Kidney (tissue), 14 donors: ENCODE measurements around the gene PCSK1N. TPM values are rescaled to one million over a fixed set of nuclear protein-coding genes. Genes with fewer than 3 reads are reported as not detected.

Experiments used
- DNase-seq, 5 donors: peaks; one replicate each; pipeline ENCODE4 v3.0.0-alpha.2; 2013 to 2020
- FAIRE-seq: peaks from 2 replicates; lab custom pipeline; 2012; peaks lifted over from hg19 to GRCh38; lab: Jason Lieb, UNC
- H3K27ac ChIP-seq, 2 donors: one replicate each; pipeline ENCODE4 v1.7.0; 2013; ENCODE audit warnings: low read depth in 2 of 2, low read length in 2 of 2, inconsistent platforms in 1 of 2
- H3K27me3 ChIP-seq: one replicate; pipeline ENCODE4 v1.7.1; 2013; ENCODE audit warnings: low read length, inconsistent platforms; ENCODE audit not compliant: control insufficient read depth, insufficient read depth
- H3K36me3 ChIP-seq, 3 donors: one replicate each; pipeline versions ENCODE4 v1.7.0 to v1.7.1; 2013; ENCODE audit warnings: low read length in 3 of 3, control low read depth in 1 of 3, inconsistent platforms in 1 of 3; ENCODE audit not compliant: insufficient read depth in 3 of 3, control insufficient read depth in 2 of 3
- H3K4me1 ChIP-seq, 3 donors: one replicate each; pipeline versions ENCODE4 v1.7.0 to v1.7.1; 2013; ENCODE audit warnings: low read length in 3 of 3, inconsistent platforms in 1 of 3, low read depth in 1 of 3; ENCODE audit not compliant: control insufficient read depth in 2 of 3, insufficient read depth in 2 of 3
- H3K4me3 ChIP-seq, 3 donors: one replicate each; pipeline versions ENCODE4 v1.7.0 to v1.8.1; 2013; ENCODE audit warnings: low read length in 3 of 3, control low read depth in 1 of 3, inconsistent platforms in 1 of 3
- H3K9ac ChIP-seq, 3 donors: one replicate each; pipeline versions ENCODE4 v1.7.0 to v1.7.1; 2013; ENCODE audit warnings: low read length in 3 of 3, control low read depth in 1 of 3, inconsistent platforms in 1 of 3
- H3K9me3 ChIP-seq, 3 donors: one replicate each; pipeline versions ENCODE4 v1.7.0 to v1.7.1; 2013; ENCODE audit warnings: low read length in 3 of 3, control low read depth in 1 of 3, inconsistent platforms in 1 of 3; ENCODE audit not compliant: control insufficient read depth in 2 of 3, insufficient read depth in 1 of 3
- intact Hi-C: fragments of 100-400 bp; cut with DNase I; formaldehyde crosslinking; loops from one replicate; pipeline ENCODE4 v1.11.1; 2022
- polyA plus RNA-seq: library from polyadenylated mRNA; stranded (reverse); fragments of 350-450 nt; fragmentation: Illumina TruSeq; extraction: RNeasy Lipid Tissue Mini Kit (QIAGEN cat#74804); gene quantifications from one replicate; pipeline ENCODE4 v1.2.3, GENCODE V29; 2014; ENCODE audit warnings: low read depth, low replicate concordance; ENCODE audit not compliant: insufficient read depth
- total RNA-seq: library from RNA; stranded (reverse); fragmentation: NEBNext Ultra II Directional; extraction: Animal tissue kit (Norgen Biotek cat#: 25700); gene quantifications from one replicate; pipeline ENCODE4 v1.2.1, GENCODE V29; 2021
- TF ChIP-seq, protein P1 (sequence below): IDR thresholded peaks from 3 replicates; pipeline ENCODE4 v1.5.1; 2012; ENCODE audit warnings: mild to moderate bottlenecking, moderate library complexity, borderline replicate concordance; ENCODE audit not compliant: insufficient read depth; ENCODE audit errors: extremely low read depth
- donor health status: control.
- donor health status: control.
- donor health status: control.
- donor health status: control.
- donor health status: control.
- donor health status: DM: yes; HTN: yes; CAD: no.
- donor health status: Normal renal cell carcinoma (clear cell type).

Gene PCSK1N
- total and polyA plus RNA-seq, 2 donors from 2014 or later = 131 to 331 TPM

DNA sequence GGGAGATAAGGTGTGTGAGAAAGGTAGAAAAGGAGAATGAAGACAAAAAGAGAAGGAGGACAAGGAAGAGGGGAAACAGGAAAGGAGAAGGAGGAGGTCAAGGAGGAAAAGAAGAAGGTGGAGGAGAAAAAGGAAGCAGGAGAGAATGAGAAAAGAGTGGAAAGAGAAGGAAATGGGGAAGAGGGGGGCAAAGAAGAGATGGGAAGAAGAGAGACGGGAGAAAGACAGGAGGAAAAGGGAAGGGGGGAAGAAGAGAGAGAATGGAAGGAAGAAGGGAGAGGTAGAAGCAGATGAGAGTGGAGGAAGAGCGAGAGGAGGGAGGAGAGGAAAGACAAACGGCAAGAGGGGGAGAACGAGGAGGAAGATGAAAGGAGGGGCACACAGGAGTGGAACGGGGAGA is 44.9 kb downstream of the PCSK1N start:
- TF ChIP-seq, protein P1, sequence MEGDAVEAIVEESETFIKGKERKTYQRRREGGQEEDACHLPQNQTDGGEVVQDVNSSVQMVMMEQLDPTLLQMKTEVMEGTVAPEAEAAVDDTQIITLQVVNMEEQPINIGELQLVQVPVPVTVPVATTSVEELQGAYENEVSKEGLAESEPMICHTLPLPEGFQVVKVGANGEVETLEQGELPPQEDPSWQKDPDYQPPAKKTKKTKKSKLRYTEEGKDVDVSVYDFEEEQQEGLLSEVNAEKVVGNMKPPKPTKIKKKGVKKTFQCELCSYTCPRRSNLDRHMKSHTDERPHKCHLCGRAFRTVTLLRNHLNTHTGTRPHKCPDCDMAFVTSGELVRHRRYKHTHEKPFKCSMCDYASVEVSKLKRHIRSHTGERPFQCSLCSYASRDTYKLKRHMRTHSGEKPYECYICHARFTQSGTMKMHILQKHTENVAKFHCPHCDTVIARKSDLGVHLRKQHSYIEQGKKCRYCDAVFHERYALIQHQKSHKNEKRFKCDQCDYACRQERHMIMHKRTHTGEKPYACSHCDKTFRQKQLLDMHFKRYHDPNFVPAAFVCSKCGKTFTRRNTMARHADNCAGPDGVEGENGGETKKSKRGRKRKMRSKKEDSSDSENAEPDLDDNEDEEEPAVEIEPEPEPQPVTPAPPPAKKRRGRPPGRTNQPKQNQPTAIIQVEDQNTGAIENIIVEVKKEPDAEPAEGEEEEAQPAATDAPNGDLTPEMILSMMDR = no peak
- H3K4me3 ChIP-seq = no peak overlapping the region
- H3K9ac ChIP-seq = no peak overlapping the region
- no peaks in the 10 kb centered on the region for H3K27me3 ChIP-seq
- DNase-seq (no peak), FAIRE-seq (no peak)
- intact Hi-C loops = no loop called here
- H3K27ac ChIP-seq = no peak overlapping the region
- H3K4me1 ChIP-seq = no peaks in the 10 kb centered on the region
- no peaks in the 10 kb centered on the region for H3K9me3 ChIP-seq
- no peaks in the 10 kb centered on the region for H3K36me3 ChIP-seq

DNA sequence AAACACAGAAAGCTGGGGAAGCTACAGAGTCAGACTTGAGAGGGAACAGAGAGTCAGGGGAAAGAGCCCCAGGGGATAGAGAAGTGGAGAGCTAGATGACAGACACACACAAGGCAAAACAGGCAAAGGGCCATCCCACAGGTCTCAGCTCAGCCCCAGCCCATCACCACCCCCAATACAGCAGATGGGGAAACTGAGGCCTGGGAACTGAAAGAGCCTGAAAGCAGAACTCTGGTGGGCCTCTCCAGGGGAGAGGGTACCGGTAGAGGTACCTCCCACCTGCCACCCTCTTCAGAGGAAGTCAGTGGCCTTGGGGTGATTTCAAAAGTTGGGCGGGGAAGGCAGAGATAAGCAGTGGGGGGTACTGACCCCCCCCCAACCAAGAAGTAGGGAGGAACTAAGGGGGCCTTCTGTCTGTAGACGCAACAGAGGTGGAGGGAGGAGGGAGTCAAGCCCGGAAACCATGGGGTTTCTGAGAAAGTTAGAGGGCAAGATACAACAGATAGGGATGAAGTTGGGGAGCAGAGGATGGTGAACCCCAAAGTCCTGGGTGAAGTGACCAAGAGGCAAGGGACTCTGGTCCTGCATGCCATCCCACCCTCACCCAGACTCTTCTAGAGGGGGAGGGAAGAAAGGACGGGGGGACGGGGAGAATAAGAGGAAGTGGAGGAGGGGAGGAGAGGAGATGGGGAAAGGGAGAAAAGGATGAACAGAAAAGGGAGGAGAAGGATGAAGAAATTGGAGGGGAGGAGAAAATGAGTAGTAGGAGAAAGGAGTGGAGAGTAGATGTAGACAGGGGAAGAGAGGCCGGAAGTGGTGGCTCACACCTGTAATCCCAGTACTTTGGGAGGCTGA is 45.8 kb downstream of the PCSK1N start:
- intact Hi-C loops = no loop called here
- Histone ChIP-seq H3K9ac (no peak overlapping the region), H3K9me3 (no peaks in the 10 kb centered on the region), H3K36me3 (no peaks in the 10 kb centered on the region), H3K27me3 (no peaks in the 10 kb centered on the region), H3K4me1 (no peaks in the 10 kb centered on the region), H3K27ac (no peak overlapping the region), H3K4me3 (no peak overlapping the region)
- FAIRE-seq (no peak), DNase-seq (no peak)
- TF ChIP-seq, protein P1 = no peak

DNA sequence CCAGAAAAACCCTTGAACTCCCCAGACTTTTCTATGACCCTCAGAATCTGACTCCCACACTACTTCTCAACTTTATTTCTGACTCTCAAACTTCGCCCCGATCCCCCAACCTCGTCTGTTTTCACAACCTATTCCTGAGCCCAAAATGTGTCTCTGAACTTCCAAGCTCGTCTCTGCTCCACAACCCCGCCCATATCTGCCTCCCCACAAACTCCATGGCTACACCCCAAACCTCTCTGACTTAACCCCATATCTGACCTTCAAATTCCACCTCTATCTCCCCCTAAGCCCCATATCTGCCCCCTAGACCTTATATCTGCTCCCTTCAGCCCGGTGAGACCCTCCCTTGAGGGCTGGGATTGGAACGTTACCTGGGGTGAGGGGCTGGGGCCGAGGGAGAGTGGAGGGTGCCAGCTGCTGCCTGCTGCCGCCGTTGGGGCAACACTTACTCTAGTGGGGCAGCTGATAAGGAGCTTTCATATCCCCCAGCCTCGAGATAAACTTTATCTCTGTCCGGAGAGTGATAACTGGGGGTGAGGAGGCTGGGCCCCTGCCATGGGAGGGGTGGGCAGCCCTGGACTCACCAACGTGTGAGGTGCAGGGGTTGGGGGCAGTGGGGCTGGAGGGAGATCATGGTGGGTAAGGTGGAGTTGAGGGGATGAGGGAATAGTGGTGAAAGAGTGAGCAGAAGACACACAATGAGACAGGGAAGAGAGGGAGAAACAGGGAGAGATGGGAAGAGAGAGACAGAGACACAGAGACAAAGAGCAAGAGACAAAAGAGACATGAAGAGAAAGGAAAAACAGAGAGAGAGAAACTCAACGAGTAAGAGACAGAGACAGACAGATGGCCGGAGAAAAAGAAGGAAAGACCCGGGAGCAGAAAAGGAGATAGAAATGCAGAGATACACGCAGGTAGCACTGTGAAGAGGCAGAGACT is 47.6 kb downstream of the PCSK1N start:
- no peak overlapping the region for H3K27ac ChIP-seq
- no peak overlapping the region for H3K4me3 ChIP-seq
- TF ChIP-seq, protein P1 = no peak
- intact Hi-C loops = no loop called here
- H3K9me3 ChIP-seq = no peaks in the 10 kb centered on the region
- H3K36me3 ChIP-seq = no peaks in the 10 kb centered on the region
- DNase-seq (no peak), FAIRE-seq (no peak)
- no peak overlapping the region for H3K9ac ChIP-seq
- H3K4me1 ChIP-seq = no peaks in the 10 kb centered on the region
- H3K27me3 ChIP-seq = no peaks in the 10 kb centered on the region
